Stimulated activated effector memory CD8-positive, alpha-beta T cell treated with anti-CD3 and anti-CD28 coated beads, Interleukin-12 subunit alpha, Interleukin-12 subunit beta, amount 100 ng/mL, for 72 hours (primary cell): Measurements from ENCODE around the gene NUMB.
"Not testable (repeated sequence)": the region's sequence is repeated elsewhere in the genome, so short reads cannot be mapped to it uniquely, and the experiment has no call there.

Experiments used
- ATAC-seq: fragments of 150-1000 bp; cut with Tn5 transposase; 2 replicates; pipeline ENCODE4 v1.10.0; 2021
- DNase-seq, 2 donors: peaks; one replicate each; pipeline ENCODE4 v3.0.0; 2021 to 2022; ENCODE audit warnings: low spot score in 2 of 2
- H3K27ac Mint-ChIP-seq: one replicate; pipeline ENCODE4 v1.8.0; 2022; ENCODE audit warnings: mild to moderate bottlenecking, mixed read lengths
- H3K36me3 Mint-ChIP-seq: one replicate; pipeline ENCODE4 v1.8.0; 2022; ENCODE audit warnings: mild to moderate bottlenecking, mixed read lengths
- H3K4me1 Mint-ChIP-seq: one replicate; pipeline ENCODE4 v1.8.0; 2022; ENCODE audit warnings: mixed read lengths
- H3K4me3 Mint-ChIP-seq: one replicate; pipeline ENCODE4 v1.8.0; 2022; ENCODE audit warnings: mild to moderate bottlenecking, mixed read lengths
- H3K9me3 Mint-ChIP-seq: one replicate; pipeline ENCODE4 v1.8.0; 2022; ENCODE audit warnings: mixed read lengths

Gene NUMB

GRCh38 chr14:73457041-73457923, 1.1 kb downstream of the NUMB start:
- Mint-ChIP-seq H3K4me3 (peak overlapping the region; percentile 88), H3K9me3 (no peaks in the 10 kb centered on the region), H3K27ac (peak overlapping the region; percentile 95), H3K4me1 (peaks cover 60% of the 10 kb centered on the region), H3K36me3 (peaks cover 17% of the 10 kb centered on the region)
- DNase-seq (peak; percentile 13 to 67), ATAC-seq (no peak)

- Mint-ChIP-seq H3K4me1 (peaks cover 51% of the 10 kb centered on the region), H3K9me3 (no peaks in the 10 kb centered on the region), H3K4me3 (no peak overlapping the region), H3K36me3 (peaks cover 25% of the 10 kb centered on the region), H3K27ac (no peak overlapping the region)
- ATAC-seq: no peak
- DNase-seq: no peak
These were observed 3.1 kb downstream of the NUMB start for GRCh38 chr14:73455294-73455693.

- Mint-ChIP-seq H3K36me3 (peaks cover 18% of the 10 kb centered on the region), H3K4me3 (peak overlapping the region; percentile 6), H3K4me1 (peaks cover 39% of the 10 kb centered on the region), H3K27ac (peak overlapping the region; percentile 21), H3K9me3 (no peaks in the 10 kb centered on the region)
- peak; percentile 65 for ATAC-seq
- peak in 1 of 2 donors; percentile 48 for DNase-seq
These were observed 5.8 kb downstream of the NUMB start for GRCh38 chr14:73452341-73453186.

GRCh38 chr14:73443758-73444157, 14.6 kb downstream of the NUMB start:
- Mint-ChIP-seq H3K4me3 (no peak overlapping the region), H3K27ac (no peak overlapping the region), H3K4me1 (peaks cover 4% of the 10 kb centered on the region), H3K36me3 (no peaks in the 10 kb centered on the region), H3K9me3 (no peaks in the 10 kb centered on the region)
- ATAC-seq: no peak
- DNase-seq: peak in 1 of 2 donors; percentile 17

GRCh38 chr14:73441286-73441685, 17.1 kb downstream of the NUMB start:
- no peaks in the 10 kb centered on the region for H3K36me3 Mint-ChIP-seq
- no peak overlapping the region for H3K4me3 Mint-ChIP-seq
- peak in 1 of 2 donors; percentile 25 for DNase-seq
- H3K4me1 Mint-ChIP-seq: peaks cover 10% of the 10 kb centered on the region
- H3K9me3 Mint-ChIP-seq: no peaks in the 10 kb centered on the region
- no peak overlapping the region for H3K27ac Mint-ChIP-seq
- ATAC-seq: no peak

- no peak for ATAC-seq
- Mint-ChIP-seq H3K9me3 (no peaks in the 10 kb centered on the region), H3K4me1 (peaks cover 10% of the 10 kb centered on the region), H3K27ac (no peak overlapping the region), H3K36me3 (no peaks in the 10 kb centered on the region), H3K4me3 (no peak overlapping the region)
- DNase-seq: no peak
These were observed 19.4 kb downstream of the NUMB start for GRCh38 chr14:73438993-73439392.

GRCh38 chr14:73437206-73437605, 21.1 kb downstream of the NUMB start:
- no peak for DNase-seq
- Mint-ChIP-seq H3K27ac (no peak overlapping the region), H3K9me3 (no peaks in the 10 kb centered on the region), H3K36me3 (no peaks in the 10 kb centered on the region), H3K4me3 (no peak overlapping the region), H3K4me1 (peaks cover 10% of the 10 kb centered on the region)
- peak; percentile 19 for ATAC-seq

GRCh38 chr14:73432124-73432523, 26.2 kb downstream of the NUMB start:
- H3K4me3 Mint-ChIP-seq: no peak overlapping the region
- no peak for ATAC-seq
- H3K36me3 Mint-ChIP-seq: no peaks in the 10 kb centered on the region
- no peaks in the 10 kb centered on the region for H3K9me3 Mint-ChIP-seq
- H3K4me1 Mint-ChIP-seq: peaks cover 6% of the 10 kb centered on the region
- DNase-seq: no peak
- H3K27ac Mint-ChIP-seq: peak overlapping the region; percentile 43

GRCh38 chr14:73428353-73428824, 30.0 kb downstream of the NUMB start:
- peaks cover 6% of the 10 kb centered on the region for H3K4me1 Mint-ChIP-seq
- DNase-seq: no peak
- no peak overlapping the region for H3K27ac Mint-ChIP-seq
- no peak overlapping the region for H3K4me3 Mint-ChIP-seq
- H3K36me3 Mint-ChIP-seq: peaks cover 7% of the 10 kb centered on the region
- ATAC-seq: no peak
- no peaks in the 10 kb centered on the region for H3K9me3 Mint-ChIP-seq

GRCh38 chr14:73427516-73428264, 30.7 kb downstream of the NUMB start:
- no peak overlapping the region for H3K27ac Mint-ChIP-seq
- no peaks in the 10 kb centered on the region for H3K9me3 Mint-ChIP-seq
- peaks cover 6% of the 10 kb centered on the region for H3K4me1 Mint-ChIP-seq
- no peak for DNase-seq
- peaks cover 11% of the 10 kb centered on the region for H3K36me3 Mint-ChIP-seq
- no peak for ATAC-seq
- H3K4me3 Mint-ChIP-seq: no peak overlapping the region

- H3K27ac Mint-ChIP-seq: no peak overlapping the region
- ATAC-seq: no peak
- DNase-seq: no peak
- H3K9me3 Mint-ChIP-seq: no peaks in the 10 kb centered on the region
- H3K4me3 Mint-ChIP-seq: no peak overlapping the region
- H3K4me1 Mint-ChIP-seq: peaks cover 6% of the 10 kb centered on the region
- peaks cover 18% of the 10 kb centered on the region for H3K36me3 Mint-ChIP-seq
These were observed 31.5 kb downstream of the NUMB start for GRCh38 chr14:73426877-73427276.

GRCh38 chr14:73424453-73424852, 33.9 kb downstream of the NUMB start:
- no peak overlapping the region for H3K27ac Mint-ChIP-seq
- ATAC-seq: no peak
- no peak overlapping the region for H3K4me3 Mint-ChIP-seq
- no peaks in the 10 kb centered on the region for H3K9me3 Mint-ChIP-seq
- peaks cover 5% of the 10 kb centered on the region for H3K4me1 Mint-ChIP-seq
- DNase-seq: no peak
- H3K36me3 Mint-ChIP-seq: peaks cover 36% of the 10 kb centered on the region

GRCh38 chr14:73423092-73423491, 35.3 kb downstream of the NUMB start:
- DNase-seq, H3K4me1 Mint-ChIP-seq, H3K9me3 Mint-ChIP-seq, H3K4me3 Mint-ChIP-seq, H3K27ac Mint-ChIP-seq, ATAC-seq: not testable (repeated sequence)
- peaks cover 36% of the 10 kb centered on the region for H3K36me3 Mint-ChIP-seq

GRCh38 chr14:73422515-73422914, 35.8 kb downstream of the NUMB start:
- Mint-ChIP-seq H3K4me1 (no peaks in the 10 kb centered on the region), H3K4me3 (no peak overlapping the region), H3K9me3 (no peaks in the 10 kb centered on the region), H3K36me3 (peaks cover 36% of the 10 kb centered on the region), H3K27ac (no peak overlapping the region)
- DNase-seq: no peak
- no peak for ATAC-seq

GRCh38 chr14:73418227-73418626, 40.1 kb downstream of the NUMB start:
- no peak overlapping the region for H3K4me3 Mint-ChIP-seq
- H3K27ac Mint-ChIP-seq: no peak overlapping the region
- ATAC-seq: no peak
- H3K4me1 Mint-ChIP-seq: peaks cover 8% of the 10 kb centered on the region
- H3K9me3 Mint-ChIP-seq: no peaks in the 10 kb centered on the region
- DNase-seq: no peak
- peaks cover 28% of the 10 kb centered on the region for H3K36me3 Mint-ChIP-seq
